COLO829 (cell line): Measurements from ENCODE around the gene CDH4.

ENCODE experiments used
- DNase-seq: peaks from one replicate; pipeline ENCODE4 v3.0.0; 2012; ENCODE audit warnings: low spot score

The CDH4 gene

DNA sequence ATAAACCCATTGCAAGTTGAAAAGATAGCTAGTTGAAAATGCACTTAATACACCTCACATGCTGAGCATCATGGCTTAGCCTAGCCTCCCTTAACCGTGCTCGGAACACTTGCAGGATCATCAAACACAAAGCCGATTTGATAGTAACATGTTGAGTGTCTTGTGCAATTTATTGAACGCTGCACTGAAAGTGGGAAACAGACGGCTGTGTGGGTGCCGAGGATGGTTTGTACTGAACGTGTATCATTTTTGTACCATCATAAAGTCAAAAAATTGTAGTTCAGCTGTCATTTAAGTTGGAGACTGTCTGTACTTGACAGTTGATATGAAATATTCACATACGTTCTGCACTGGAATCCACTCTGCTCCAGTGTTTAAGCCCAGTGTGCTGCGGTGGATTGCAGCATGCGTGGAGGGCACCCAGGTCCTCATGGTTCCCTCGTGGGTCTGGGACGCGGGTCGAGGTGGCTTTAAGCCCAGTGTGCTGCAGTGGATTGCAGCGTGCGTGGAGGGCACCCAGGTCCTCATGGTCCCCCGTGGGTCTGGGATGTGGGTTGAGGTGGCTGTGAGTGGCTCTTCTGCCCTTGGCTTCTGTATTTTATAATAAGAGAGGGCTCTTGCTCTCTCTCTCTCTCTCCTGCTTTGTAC is 77.0 kb downstream of the CDH4 start:
- no peak for DNase-seq

DNA sequence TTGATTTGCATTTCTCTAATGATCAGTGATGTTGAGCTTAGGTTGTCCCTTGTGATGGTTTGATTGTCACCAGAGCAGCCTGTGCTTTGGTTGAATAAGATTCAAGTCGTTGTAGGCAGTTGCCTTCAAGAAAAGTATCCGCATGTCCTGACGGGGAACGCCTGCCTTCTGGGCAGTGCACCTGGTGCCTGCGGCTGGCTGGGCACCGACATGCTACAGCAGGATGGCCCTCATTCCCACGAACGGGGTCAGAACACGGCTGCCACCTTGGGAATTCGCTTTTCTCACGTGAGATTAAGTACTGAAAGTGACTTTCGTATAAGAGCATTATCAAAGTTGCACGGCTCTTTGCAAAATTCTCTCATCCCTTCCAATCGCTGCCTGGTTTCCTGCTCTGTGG is 78.4 kb downstream of the CDH4 start:
- DNase-seq, result no peak

DNA sequence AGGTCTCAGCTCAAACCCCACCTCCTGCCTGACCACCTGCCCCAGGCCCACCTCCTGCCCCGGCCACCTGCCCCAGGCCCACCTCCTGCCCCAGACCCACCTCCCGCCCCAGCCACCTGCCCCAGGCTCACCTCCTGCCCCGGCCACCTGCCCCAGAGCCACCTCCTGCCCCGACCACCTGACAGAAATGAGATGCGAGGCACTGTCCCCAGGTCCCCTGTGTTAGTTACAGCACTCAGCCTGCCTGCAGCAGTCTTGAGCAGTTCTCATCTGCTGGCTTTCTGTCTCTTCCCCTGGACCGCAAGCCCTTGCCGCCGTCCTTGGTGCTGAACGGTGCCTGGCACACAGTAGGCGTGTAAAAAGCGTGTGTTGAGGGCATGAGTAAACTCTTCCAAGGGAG is 79.5 kb downstream of the CDH4 start:
- no peak for DNase-seq

DNA sequence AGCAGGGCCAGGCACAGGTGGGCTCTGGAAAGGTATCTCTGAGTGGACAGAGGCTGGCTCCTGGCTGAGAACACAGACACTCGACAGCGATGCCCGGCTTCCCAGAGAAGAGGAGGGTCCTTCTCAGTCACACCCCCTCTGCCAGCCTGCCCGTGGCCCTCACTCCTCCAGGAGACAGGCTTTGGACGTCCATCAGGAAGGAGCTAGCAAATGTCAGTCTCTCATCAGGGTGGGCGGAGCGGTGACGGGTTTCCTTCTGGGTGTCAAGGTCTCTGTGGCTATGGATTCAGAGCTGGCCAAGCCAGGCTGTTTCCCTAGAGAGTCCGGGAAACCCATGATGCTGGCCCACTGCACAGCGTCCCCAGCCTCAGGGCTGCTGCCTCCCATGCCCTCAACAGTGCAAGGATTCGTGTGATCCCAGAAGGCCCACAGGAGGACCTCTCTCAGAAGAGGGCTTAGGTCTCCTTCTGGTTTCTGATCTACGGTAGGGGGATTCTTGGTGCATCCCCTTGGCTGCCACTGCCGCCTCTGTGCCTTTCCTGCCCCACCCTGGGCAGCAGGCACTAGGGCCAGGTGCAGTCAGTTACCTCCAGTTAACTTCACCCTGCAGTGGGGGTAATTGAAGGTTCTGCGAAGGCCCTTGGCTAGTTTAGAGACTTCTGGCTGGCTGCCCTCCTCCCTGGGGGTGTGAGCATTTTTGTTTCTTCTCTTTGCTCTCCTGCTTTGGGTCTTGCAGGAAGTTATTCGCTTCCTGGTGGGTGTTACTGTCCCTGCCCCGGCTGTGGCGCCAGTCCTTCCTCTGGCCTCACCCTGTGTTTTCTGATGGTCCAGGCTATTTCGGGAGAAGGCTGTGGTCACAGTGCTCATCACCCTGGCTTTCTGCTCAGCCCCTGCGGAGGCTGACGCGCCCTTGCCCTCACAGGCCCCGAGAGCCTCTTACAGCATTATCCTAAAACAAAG is 80.2 kb downstream of the CDH4 start:
- DNase-seq, result no peak

DNA sequence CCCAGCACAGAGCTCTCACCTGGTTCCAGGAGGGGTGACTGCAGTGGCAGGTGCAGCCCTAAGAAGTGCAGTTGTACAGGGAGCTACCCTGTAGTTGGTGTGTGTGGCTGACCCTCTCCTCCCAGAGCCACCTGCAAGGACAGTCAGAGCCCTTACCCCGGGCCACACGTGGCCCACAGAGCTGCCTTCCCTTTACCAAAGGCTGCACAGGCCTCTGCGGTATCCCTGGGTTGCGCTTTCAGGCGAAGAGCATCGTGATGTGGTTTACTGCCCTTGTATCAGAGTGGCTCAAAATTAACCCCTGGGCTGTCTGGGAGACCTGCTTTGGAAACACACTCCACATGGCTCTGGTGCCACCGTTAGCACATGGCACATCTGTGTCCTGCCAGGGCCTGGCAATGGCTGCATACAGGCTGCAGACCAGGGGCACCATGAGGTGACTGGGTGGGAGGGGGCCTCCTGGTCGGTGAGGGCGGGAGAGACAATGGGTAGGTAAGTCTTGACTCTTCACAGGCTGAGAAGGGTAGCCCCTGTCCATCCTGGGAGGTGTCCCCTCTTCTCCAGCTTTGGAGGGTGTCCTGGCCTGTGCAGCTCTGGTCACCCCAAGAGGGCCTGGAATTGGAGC is 81.5 kb downstream of the CDH4 start:
- no peak for DNase-seq

DNA sequence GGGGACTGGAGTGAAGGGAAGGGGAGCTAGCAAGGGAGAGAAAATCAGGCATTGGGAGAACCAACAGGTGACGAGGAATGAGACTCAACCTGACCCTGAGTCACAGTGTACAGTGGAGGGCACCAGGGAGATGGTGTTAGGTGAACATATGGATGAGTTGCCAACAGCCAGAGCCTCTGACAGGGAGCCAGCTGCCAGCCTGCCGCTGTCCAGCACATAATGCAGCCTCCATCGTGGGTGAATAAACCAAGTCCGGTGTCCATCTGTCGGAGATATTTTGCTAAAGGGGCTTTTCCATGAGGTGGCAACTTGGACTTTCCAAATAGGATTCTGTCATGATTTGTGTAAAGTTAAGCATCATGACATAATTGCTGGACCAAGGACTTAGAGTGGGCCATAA is 88.1 kb downstream of the CDH4 start:
- DNase-seq, result no peak

DNA sequence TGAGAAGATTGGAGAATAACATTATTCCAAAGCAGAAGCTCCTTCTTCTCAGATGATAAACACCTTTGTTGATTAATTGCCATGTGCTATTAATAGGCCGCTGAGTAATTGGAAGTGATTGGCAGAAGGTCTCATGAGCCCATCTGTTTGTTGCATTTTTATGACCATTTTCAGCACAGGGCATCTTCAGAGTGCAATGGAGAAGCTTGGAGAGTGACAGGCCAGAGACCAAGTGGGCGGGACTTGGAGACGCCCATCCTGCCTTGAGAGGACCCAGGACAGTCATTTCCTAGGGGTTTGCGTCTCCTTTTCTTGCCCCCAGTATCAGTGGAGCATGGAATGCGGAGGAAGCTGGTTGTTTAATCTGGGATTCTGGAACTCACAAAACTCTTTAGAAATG is 89.5 kb downstream of the CDH4 start:
- DNase-seq, result no peak

DNA sequence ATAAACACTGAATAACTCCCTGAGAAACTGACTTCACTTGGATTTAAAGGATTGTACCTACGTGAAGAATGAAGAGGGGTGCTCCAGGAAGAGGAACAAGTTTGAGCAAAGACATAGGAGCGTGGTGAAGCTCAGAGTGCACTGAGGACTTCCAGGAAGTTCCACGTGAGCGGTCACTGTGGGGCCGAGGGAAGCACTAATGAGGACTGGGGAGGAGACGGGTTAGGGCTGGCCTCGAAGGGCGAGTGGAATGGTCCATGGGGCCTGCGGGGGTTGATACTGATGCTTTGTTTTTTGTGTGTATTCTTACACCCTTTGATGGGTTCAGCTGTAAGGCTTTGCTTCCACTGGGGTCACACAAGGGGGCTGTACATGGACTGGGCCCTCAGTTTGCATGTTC is 91.9 kb downstream of the CDH4 start:
- DNase-seq, result no peak

DNA sequence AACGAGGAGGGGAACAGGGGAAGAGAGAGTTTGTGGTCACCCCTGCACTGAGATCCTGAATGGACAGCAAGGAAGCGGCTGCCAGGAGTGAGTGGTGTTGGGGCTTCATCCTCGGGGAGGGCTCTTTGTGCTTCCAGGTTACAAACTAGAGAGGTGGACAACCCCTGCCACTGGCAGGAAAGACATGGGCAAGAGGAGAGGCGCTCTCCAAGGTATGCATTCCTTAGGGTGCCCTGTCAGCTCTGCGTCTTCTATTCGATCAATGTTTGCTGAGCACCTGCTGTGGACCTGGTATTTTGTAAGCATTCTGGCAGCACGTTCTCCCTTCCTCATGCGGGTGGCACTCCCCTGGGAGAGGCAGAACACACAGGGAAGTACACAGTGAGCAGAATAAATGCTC is 93.6 kb downstream of the CDH4 start:
- DNase-seq, result no peak

DNA sequence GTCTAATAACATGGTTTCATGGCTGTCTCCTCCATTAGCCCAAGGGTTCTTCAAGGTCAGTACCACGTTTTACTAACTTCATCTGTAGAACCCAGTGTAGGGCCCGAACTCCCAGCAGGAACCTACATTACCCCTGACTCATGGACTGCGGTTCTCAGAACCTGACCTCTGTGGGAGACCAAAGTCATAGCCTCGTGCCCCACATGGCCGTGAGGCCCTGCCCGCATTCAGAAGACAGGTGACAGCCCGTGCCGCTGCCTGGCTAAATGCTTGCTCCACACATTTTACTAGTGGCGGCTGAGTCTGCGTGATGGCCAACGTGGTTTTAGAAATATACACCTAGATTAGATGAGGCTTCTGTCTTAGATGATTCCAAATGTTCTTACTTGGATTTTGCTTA is 94.9 kb downstream of the CDH4 start:
- no peak for DNase-seq

DNA sequence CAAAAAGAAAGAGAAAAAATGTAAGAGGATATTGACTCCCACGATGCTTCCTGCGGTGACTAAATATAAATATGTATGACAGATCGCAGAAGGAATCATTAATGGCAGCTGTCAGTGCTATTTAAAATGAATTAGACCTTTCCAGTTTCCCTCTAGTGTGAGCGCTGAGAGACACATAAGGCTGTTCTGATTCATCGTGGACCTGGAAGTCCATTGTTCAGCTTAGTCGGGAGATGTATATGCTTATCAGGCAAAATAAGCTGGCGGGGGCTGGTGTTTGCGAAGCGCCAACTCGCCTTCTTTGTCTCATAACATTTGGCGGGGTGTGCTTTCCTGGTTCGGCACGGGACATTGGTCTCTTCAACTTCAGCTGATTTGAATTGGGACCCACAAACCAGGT is 95.4 kb downstream of the CDH4 start:
- no peak for DNase-seq

DNA sequence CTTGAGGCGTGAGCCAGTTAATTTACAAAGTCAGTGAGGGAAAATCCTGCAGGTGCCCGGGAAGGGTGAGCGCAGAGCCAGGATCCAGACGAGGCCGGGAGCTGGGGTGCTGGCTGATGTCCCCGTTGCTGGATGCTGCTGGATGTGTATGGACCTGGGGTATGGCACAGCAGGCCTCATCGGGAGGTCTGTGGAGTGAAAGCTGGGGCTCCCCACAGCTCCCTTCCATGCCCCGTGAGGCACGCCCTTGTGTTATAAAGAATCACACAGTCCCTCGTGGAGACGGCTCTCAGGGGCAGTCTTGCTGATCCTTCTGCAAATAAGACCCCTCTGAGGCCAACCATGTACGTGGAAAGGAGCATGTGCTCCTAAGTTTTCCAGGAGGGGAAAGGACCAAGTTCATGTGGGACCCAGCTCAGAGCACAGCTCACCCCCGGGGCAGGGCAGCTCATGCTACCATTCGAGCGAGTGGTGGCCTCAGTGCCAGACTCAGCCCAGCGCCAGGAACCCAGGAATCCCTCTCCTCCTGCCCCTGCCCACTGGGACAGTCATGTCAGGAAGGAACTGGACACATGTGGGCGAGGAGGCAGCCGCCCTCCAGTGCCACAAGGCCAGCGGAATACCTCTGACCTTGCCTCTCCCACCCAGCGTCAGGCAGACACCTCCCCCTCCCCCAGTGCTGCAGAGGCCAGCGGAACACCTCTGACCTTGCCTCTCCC is 97.5 kb downstream of the CDH4 start:
- no peak for DNase-seq

DNA sequence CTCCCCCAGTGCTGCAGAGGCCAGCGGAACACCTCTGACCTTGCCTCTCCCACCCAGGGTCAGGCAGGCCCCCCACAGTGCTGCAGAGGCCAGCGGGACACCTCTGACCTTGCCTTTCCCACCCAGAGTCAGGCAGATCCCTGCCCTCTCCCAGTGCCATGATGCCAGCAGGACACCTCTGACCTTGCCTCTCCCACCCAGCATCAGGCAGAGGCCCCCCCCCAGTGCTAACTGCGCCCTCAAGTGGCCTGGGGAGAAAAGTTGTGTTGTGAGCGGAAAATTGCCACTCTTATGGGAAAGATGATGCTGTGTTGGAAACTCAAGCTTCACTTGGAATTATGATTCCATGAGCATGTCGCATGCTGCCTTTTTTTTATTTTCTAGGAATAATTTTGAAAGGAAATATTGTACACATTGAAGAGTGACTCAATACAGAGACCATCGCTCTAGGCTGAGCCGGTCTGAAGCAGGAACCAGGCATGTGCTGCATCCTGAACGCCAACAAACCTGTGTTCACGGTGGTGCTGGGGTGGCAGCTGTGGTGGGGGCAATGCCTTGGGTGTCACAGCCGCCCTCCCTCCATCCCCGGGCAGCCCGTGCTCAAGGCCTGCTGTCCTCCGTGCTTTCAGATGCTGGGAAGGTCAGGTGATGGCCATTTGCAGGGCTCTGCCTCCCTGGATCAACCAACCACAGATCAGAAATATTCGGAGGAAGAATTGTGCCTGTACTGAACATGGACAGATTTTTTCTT is 98.6 kb downstream of the CDH4 start:
- DNase-seq, result no peak

DNA sequence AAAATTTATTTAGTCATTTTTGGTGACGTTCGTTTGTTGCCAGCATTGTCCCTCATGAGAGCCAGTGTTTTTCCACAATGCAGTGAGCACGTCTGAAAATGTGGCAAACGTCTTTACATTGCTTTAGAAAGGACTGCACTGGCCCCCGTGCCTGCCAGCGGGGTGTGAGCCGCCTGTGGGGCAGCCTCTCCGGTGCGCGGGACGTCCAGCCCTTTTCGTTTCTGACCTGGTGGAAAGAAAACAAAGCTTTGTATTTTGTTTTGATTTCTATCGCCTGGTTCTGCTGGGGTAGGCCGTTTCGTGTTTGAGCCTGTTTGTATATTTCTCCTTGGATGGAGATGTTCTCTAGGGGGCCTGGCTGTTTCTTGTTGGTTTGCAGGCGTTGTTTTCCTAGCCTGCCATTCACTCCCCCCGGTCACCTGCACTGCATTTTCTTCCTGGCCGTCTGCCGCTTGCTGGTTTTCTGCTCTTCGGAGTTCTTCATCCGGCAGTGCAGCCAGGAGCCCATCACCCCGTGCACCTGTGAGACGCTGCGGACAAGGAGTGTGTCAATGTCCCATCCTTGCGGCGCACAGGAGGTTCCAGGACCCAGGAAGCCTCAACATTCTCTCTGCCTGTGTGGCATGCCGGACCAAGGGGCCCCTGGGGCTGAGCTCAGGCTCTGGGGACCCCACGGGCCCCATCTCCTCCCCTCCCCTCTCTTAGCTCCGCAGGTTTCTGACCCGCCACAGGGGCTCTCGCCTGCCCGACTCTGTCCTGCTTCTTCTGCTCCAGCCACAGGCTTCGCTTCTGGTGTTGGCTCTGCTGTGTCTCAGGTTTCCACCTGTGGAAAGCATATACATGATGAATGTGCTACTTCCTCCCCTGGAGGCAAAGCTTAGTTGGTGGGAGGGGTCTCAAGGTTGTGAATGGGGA is 100.5 kb downstream of the CDH4 start:
- DNase-seq, result no peak

DNA sequence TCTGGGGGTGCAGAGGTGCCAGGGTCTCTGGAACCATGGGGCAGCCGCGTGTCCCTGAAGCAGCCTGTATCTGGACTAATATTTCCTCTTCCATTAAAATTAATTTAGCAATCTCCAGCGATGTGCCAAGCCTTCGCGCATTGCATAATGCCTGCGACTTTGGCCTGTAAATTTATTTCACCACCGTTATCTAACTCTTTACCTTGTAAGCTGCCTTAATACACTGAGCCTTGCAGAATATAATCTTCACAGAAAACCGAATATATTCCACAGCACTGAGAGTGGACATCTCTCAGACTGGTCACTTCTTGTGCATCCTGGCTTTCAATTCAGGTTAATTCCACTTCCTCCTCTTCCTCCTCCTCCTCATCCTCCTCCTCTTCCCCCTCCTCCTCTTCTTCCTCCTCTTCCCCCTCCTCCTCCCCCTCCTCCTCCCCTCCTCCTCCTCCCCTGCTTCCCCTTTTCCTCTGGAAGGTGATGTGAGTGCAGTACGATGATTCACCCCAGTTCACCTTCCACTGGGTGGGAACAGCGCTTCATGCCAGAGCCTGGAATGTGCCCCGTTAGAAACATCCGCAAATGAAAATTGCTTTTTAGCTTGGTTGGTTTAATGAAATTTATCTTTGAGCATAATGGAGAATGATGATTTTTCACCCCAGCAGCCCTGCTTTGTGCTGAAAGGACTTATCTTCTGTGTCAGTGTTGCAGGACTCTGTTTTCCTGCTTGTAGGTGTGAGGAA is 101.4 kb downstream of the CDH4 start:
- no peak for DNase-seq

DNA sequence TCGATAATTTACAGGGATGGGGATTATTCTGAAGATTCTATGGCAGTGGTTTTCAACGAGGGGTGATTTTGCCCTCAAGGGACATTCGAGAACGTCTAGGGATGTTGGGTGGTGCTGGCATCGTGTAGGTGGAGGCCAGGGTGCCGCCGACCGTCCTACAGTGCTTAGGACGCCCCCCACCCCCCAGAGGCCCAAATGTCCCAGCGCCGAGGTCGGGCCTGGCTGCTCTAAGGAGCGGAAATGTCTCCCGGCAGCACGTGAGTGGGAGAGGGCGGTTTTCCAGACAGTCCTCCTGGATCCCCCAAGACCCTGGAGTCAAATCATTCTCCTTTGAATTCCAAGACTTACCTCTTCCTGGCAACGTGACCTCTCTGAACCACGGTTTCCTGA is 101.9 kb downstream of the CDH4 start:
- DNase-seq, result no peak

DNA sequence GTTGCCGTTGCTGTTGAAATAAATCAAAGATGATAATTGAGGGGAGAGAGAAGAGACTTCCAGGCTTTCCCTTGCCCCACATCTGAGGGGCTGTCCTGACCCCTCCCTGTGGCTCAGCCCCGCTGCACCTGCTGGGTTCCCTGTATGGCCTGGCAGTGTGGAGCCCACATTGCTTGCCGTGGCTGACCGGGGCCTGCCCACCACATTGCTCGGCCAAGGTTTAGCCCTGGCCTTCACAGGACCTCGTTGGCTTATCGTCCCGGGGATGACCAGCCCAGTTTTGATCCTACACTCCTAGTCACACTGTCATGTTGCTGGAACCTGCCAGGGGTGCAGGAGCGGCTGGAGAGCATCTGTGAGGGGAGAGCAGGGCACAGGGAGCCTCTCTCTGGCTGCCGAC is 102.4 kb downstream of the CDH4 start:
- no peak for DNase-seq

DNA sequence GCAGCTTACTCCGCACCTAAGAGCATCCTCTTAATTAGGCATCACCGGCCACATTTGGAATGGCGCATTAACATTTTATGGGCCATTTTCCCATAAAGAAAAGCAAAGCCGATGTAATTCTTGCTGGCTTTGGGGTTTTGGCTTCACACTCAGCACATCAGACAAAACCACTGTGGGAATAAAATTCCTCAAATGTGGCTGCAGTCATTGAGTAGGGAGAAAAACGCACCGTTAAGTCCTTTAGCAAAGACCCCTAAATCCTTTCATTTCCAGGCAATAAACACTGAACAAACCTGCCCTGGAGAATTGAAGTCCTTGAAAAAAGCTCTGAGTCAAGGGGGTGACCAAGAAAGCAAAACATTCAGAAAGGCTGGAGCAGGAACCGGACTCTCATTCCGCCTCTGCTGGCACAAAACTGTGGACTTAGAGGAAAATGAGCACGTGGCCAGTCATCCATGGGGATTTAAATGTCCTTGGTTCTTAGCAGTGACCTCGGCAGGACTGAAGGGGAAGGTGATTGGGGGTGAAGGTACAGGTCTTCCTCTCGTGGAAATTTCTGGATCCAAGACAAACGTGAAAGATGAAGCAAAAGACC is 102.9 kb downstream of the CDH4 start:
- no peak for DNase-seq

DNA sequence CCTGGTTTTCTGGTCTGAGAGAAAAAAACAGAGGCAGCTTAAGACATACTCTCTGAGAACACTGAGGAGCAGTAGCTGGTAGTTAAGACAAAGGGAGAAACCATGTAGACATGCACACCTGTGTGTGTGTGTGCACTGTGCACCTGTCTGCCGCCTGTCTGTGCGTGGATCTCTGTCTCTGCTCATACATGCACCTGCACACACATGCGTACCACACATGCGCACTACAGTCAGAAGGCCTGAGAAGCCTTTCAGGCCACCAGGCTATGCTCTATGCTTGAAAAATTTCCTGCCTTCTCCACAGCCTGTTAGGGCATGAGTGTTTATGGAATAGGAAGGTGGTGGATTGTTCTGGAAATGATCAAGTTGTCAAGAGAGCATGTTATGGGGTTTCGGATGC is 103.5 kb downstream of the CDH4 start:
- no peak for DNase-seq

DNA sequence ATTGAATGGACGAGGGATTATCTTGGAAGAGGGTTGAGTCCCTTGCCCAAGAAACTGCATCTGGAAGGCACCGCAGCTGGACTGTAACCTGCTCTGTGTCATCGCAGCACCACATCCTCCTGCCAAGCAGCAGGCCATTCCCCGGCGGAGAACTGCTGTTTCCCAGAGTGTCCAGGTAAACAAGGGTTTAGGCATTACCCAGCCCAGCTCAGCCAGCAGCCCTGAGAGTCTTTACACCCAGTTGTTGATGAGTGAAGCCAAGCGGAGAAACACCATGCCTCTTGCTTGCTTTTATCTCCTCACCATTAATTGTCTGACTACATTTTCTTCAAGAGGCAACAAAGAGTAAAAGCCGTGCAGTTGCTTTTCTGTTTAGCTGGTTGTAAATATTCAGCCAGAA is 104.1 kb downstream of the CDH4 start:
- no peak for DNase-seq
